Calu3 (cell line): ENCODE results near the gene GALNT17. TPM values are rescaled to one million over a fixed set of nuclear protein-coding genes. Genes with fewer than 3 reads are reported as not detected.
"Not testable (repeated sequence)": the region's sequence is repeated elsewhere in the genome, so short reads cannot be mapped to it uniquely, and the experiment has no call there.

Experiments used
- BruUV-seq: library from RNA; stranded (reverse); fragments of 400-500 nt; replicated peaks from 2 replicates; lab custom pipeline; 2021; lab: Mats Ljungman, UMichigan
- CTCF ChIA-PET: fragments of 300-600 bp; sonication (Branson Sonifier 250); formaldehyde crosslinking; loops from one replicate; lab custom pipeline; 2022; ENCODE audit warnings: antibody characterized with exemption; lab: Charles Lee
- DNase-seq: peaks from one replicate; pipeline ENCODE4 v3.0.0; 2022
- H3K27ac Mint-ChIP-seq: one replicate; pipeline ENCODE4 v1.8.0; 2022; ENCODE audit warnings: mixed read lengths; ENCODE audit not compliant: unreplicated experiment
- H3K27me3 Mint-ChIP-seq: one replicate; pipeline ENCODE4 v1.8.0; 2022; ENCODE audit warnings: mixed read lengths; ENCODE audit not compliant: unreplicated experiment
- H3K36me3 Mint-ChIP-seq: one replicate; pipeline ENCODE4 v1.8.0; 2022; ENCODE audit warnings: mild to moderate bottlenecking, moderate library complexity, mixed read lengths; ENCODE audit not compliant: insufficient read depth, unreplicated experiment
- H3K4me1 Mint-ChIP-seq: one replicate; pipeline ENCODE4 v1.8.0; 2022; ENCODE audit warnings: mild to moderate bottlenecking, low read depth, mixed read lengths; ENCODE audit not compliant: unreplicated experiment
- H3K4me3 Mint-ChIP-seq: one replicate; pipeline ENCODE4 v1.8.0; 2022; ENCODE audit warnings: mild to moderate bottlenecking, low read depth, moderate library complexity, mixed read lengths; ENCODE audit not compliant: unreplicated experiment
- H3K9me3 Mint-ChIP-seq: one replicate; pipeline ENCODE4 v1.8.0; 2022; ENCODE audit warnings: low read depth, mixed read lengths; ENCODE audit not compliant: unreplicated experiment
- intact Hi-C: fragments of 100-400 bp; cut with micrococcal nuclease; formaldehyde crosslinking; loops from one replicate; pipeline ENCODE4 v1.10.0; 2022; ENCODE audit not compliant: unreplicated experiment
- total RNA-seq: library from RNA; stranded (reverse); gene quantifications from 2 replicates; pipeline ENCODE4 v1.2.3, GENCODE V29; 2022
- TF ChIP-seq, protein P1 (sequence below): fragments of 200-600 bp; IDR thresholded peaks from one replicate; pipeline ENCODE4 v1.8.0; 2022; ENCODE audit warnings: antibody characterized with exemption; ENCODE audit not compliant: unreplicated experiment

The GALNT17 gene
- total RNA-seq, 1 experiment from 2014 or later, result not detected

DNA sequence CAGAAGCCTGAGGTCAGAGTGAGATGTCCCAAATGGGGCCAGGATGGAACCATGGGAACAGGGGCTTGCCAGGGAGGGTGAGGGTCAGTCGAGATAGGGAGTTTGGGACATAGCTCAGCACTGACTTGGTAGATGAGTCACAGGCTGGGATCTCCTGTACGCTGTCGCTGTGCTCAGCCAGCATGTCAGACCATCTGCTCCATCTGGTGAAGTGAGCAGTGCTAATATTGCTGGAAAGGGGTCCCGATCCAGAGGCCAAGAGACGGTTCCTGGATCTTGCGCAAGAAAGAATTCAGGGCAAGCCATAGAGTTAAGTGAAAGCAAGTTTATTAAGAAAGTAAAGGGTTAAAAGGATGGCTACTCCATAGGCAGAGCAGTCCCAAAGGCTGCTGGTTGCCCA, 505.6 kb downstream of the GALNT17 start:
- BruUV-seq, result no TSS peak
- H3K36me3 Mint-ChIP-seq, result no peaks in the 10 kb centered on the region
- TF ChIP-seq, protein P1, sequence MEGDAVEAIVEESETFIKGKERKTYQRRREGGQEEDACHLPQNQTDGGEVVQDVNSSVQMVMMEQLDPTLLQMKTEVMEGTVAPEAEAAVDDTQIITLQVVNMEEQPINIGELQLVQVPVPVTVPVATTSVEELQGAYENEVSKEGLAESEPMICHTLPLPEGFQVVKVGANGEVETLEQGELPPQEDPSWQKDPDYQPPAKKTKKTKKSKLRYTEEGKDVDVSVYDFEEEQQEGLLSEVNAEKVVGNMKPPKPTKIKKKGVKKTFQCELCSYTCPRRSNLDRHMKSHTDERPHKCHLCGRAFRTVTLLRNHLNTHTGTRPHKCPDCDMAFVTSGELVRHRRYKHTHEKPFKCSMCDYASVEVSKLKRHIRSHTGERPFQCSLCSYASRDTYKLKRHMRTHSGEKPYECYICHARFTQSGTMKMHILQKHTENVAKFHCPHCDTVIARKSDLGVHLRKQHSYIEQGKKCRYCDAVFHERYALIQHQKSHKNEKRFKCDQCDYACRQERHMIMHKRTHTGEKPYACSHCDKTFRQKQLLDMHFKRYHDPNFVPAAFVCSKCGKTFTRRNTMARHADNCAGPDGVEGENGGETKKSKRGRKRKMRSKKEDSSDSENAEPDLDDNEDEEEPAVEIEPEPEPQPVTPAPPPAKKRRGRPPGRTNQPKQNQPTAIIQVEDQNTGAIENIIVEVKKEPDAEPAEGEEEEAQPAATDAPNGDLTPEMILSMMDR, result no peak
- no peaks in the 10 kb centered on the region for H3K27me3 Mint-ChIP-seq
- intact Hi-C loops, result no loop called here
- DNase-seq, result no peak
- H3K27ac Mint-ChIP-seq, result no peak overlapping the region
- CTCF ChIA-PET, result no interaction called here
- no peaks in the 10 kb centered on the region for H3K4me1 Mint-ChIP-seq
- H3K9me3 Mint-ChIP-seq, result peaks cover 13% of the 10 kb centered on the region
- H3K4me3 Mint-ChIP-seq, result no peak overlapping the region

DNA sequence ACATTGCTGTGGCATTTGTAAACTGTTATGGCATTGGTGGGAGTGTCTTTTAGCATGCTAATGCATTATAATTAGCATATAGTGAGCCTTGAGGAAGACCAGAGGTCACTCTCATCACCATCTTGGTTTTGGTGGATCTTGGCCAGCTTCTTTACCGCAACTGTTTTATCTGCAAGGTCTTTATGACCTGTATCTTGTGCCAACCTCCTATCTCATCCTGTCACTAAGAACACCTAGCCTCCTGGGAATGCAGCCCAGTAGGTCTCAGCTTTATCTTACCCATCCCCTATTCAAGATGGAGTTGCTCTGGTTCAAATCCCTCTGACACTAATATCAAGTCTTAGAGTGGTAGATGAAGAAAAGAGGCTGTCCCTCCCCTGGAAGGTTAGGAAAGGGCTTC, 506.2 kb downstream of the GALNT17 start:
- DNase-seq, result no peak
- no TSS peak for BruUV-seq
- intact Hi-C loops, result no loop called here
- TF ChIP-seq, protein P1, result no peak
- no peaks in the 10 kb centered on the region for H3K36me3 Mint-ChIP-seq
- peaks cover 13% of the 10 kb centered on the region for H3K9me3 Mint-ChIP-seq
- no peaks in the 10 kb centered on the region for H3K27me3 Mint-ChIP-seq
- H3K4me3 Mint-ChIP-seq, result no peak overlapping the region
- H3K27ac Mint-ChIP-seq, result no peak overlapping the region
- no peaks in the 10 kb centered on the region for H3K4me1 Mint-ChIP-seq
- CTCF ChIA-PET, result no interaction called here

DNA sequence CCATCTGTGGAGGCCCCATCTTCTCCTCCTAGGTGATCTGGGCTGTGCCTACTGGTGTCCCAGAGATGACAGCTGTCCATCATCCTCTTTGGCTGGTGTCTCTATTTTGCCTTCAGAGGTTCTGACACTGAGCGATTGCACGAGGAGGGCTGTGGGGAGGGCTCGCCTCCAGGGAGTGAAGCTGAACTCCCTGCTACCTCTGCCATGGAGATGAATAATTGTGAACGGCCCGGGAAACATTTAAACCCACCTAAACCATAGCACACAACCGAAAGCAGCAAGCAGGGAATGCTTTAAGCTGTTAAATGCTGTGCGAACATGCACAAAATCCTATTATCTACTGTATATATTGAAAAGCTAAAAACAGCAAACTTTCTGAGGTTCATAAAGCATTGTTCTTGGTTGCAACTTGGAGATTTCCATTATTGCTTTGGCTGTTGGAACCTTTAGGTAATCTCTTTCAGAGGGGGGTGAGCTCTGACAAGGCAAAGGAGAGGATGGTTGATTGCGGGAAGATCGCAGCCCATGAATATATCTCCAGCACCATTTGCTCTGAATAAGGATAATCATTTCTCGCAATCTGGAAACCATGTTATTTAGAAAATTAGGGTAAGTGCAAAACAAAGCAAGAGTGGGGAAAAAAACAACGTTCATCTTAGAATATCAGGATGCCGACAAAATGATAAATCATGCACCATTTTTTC, 507.6 kb downstream of the GALNT17 start:
- peaks cover 13% of the 10 kb centered on the region for H3K9me3 Mint-ChIP-seq
- H3K4me1 Mint-ChIP-seq, result no peaks in the 10 kb centered on the region
- no peaks in the 10 kb centered on the region for H3K36me3 Mint-ChIP-seq
- BruUV-seq, result no TSS peak
- TF ChIP-seq, protein P1, result no peak
- H3K4me3 Mint-ChIP-seq, result no peak overlapping the region
- CTCF ChIA-PET, result no interaction called here
- intact Hi-C loops, result no loop called here
- DNase-seq, result no peak
- no peaks in the 10 kb centered on the region for H3K27me3 Mint-ChIP-seq
- no peak overlapping the region for H3K27ac Mint-ChIP-seq

DNA sequence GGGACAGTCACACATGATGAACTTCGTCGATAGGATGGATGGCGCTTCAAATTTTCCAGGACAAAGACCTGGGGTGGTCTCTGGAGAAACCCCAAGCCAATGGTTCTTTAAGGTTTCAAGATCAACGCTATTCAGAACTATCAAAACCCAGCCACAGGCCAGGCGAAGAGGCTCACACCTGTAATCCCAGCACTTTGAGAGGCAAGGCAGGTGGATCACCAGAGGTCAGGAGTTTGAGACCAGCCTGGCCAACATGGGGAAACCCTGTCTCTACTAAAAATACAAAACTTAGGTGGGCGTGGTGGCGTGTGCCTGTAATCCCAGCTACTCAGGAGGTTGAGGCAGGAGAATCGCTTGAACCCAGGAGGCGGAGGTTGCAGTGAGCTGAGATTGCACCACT, 511.1 kb downstream of the GALNT17 start:
- H3K9me3 Mint-ChIP-seq, H3K27ac Mint-ChIP-seq, DNase-seq, intact Hi-C loops, BruUV-seq, H3K36me3 Mint-ChIP-seq, H3K4me1 Mint-ChIP-seq, H3K4me3 Mint-ChIP-seq, CTCF ChIA-PET, H3K27me3 Mint-ChIP-seq: not testable (repeated sequence)

DNA sequence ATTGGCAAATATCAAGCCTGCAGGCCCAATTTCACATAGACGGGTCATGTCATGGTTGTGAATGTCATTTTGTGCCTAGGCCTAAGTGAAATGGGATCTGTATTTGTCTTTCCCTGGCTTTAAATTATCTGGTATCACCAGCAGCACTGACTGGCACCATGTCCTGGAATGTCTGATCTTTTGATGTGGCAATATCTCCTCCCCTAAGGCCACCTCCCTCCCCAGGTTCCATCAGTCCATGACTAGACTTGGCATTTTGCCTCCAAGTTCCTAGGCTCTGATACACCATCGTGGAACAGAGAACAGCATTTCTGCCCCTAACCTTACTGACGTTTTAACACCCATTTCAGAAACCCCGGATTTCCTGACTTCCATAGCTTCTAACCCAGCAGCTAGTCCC, 513.9 kb downstream of the GALNT17 start:
- H3K4me3 Mint-ChIP-seq, result no peak overlapping the region
- no peaks in the 10 kb centered on the region for H3K27me3 Mint-ChIP-seq
- no TSS peak for BruUV-seq
- no peak overlapping the region for H3K27ac Mint-ChIP-seq
- H3K36me3 Mint-ChIP-seq, result no peaks in the 10 kb centered on the region
- intact Hi-C loops, result no loop called here
- CTCF ChIA-PET, result no interaction called here
- DNase-seq, result no peak
- H3K4me1 Mint-ChIP-seq, result no peaks in the 10 kb centered on the region
- peaks cover under 1% of the 10 kb centered on the region for H3K9me3 Mint-ChIP-seq
- TF ChIP-seq, protein P1, result no peak
